GM12878 (cell line): ENCODE results near the gene GINS2. TPM values are rescaled to one million over a fixed set of nuclear protein-coding genes. Genes with fewer than 3 reads are reported as not detected.
A peak's percentile ranks its signal among the peaks of the same experiment; 100 is the strongest.

Experiments used
- ATAC-seq: fragments of 200-7000 bp; cut with Tn5 transposase; 3 replicates; pipeline ENCODE4 v1.9.1; 2020; ENCODE audit warnings: mild to moderate bottlenecking, moderate library complexity
- BruUV-seq: library from RNA; stranded (reverse); fragments of 400-500 nt; replicated peaks from 2 replicates; lab custom pipeline; 2021; lab: Mats Ljungman, UMichigan
- CTCF ChIA-PET: fragments of 300-600 bp; sonication (Branson Sonifier 250); formaldehyde crosslinking; extraction: SDS; loops from one replicate; lab custom pipeline; 2021; ENCODE audit warnings: inconsistent platforms; lab: Yijun Ruan, JAX
- POLR2A ChIA-PET: fragments of 350-600 bp; formaldehyde crosslinking; extraction: SDS; loops from one replicate; lab custom pipeline; 2021; ENCODE audit warnings: inconsistent platforms; lab: Charles Lee
- RAD21 ChIA-PET: fragments of 300-600 bp; sonication (Branson Sonifier 250); formaldehyde crosslinking; loops from one replicate; lab custom pipeline; 2023; ENCODE audit warnings: antibody characterized with exemption; ENCODE audit not compliant: unreplicated experiment; lab: Charles Lee
- SMC1A ChIA-PET: fragments of 300-600 bp; sonication (Branson Sonifier 250); formaldehyde crosslinking; loops from one replicate; lab custom pipeline; 2023; ENCODE audit not compliant: unreplicated experiment, uncharacterized antibody; lab: Charles Lee
- DNase-seq: peaks from one replicate; pipeline ENCODE4 v3.0.0-alpha.2; 2011; ENCODE audit warnings: low read depth, low spot score
- FAIRE-seq: peaks from 3 replicates; lab custom pipeline; 2011; peaks lifted over from hg19 to GRCh38; lab: Jason Lieb, UNC
- H2AFZ ChIP-seq: 2 replicates; pipeline ENCODE4 v1.6.0; 2011; ENCODE audit warnings: low read depth, low read length, control low read depth; ENCODE audit not compliant: control insufficient read depth
- H3K27ac ChIP-seq: 2 replicates; pipeline ENCODE4 v1.5.1; 2011; ENCODE audit warnings: control low read depth; ENCODE audit not compliant: control insufficient read depth, insufficient read depth
- H3K27me3 ChIP-seq, 2 experiments: replicated peaks in 1 of 2; 2 replicates each; pipeline versions ENCODE4 v1.6.0 to v1.6.1; 2011; ENCODE audit warnings: low read length in 1 of 2; ENCODE audit not compliant: control insufficient read depth in 2 of 2, insufficient read depth in 2 of 2
- H3K36me3 ChIP-seq, 2 experiments: 2 replicates each; pipeline ENCODE4 v1.5.1; 2011; ENCODE audit warnings: low read length in 1 of 2; ENCODE audit not compliant: control insufficient read depth in 2 of 2, insufficient read depth in 2 of 2
- H3K4me1 ChIP-seq: 2 replicates; pipeline ENCODE4 v1.6.1; 2011; ENCODE audit warnings: mild to moderate bottlenecking, low read length, moderate library complexity, mixed read lengths; ENCODE audit not compliant: control insufficient read depth, insufficient read depth
- H3K4me2 ChIP-seq: 2 replicates; pipeline ENCODE4 v1.6.0; 2011; ENCODE audit warnings: control low read depth; ENCODE audit not compliant: control insufficient read depth, insufficient read depth
- H3K4me3 ChIP-seq: fragments of 200-600 bp; sonication (generic); 2 replicates; pipeline ENCODE4 v1.5.1; 2016
- H3K79me2 ChIP-seq: 2 replicates; pipeline ENCODE4 v1.6.0; 2011; ENCODE audit warnings: low read length; ENCODE audit not compliant: control insufficient read depth, insufficient read depth
- H3K9ac ChIP-seq: 2 replicates; pipeline ENCODE4 v1.8.0; 2011; ENCODE audit warnings: low read length, control low read depth, mixed read lengths; ENCODE audit not compliant: control insufficient read depth, insufficient read depth
- H3K9me3 ChIP-seq: replicated peaks from 3 replicates; pipeline ENCODE4 v1.5.1; 2011; ENCODE audit warnings: mild to moderate bottlenecking, low read length; ENCODE audit not compliant: control insufficient read depth, insufficient read depth
- H4K20me1 ChIP-seq: 2 replicates; pipeline ENCODE4 v1.6.0; 2011; ENCODE audit not compliant: control insufficient read depth, insufficient read depth
- EGR1 ChIP-seq, 2 experiments: IDR thresholded peaks; 1 replicate in 1 of 2; 2 replicates in 1 of 2; pipeline ENCODE4 v1.6.1; 2011 to 2012; ENCODE audit warnings: low read depth in 2 of 2, low read length in 2 of 2, borderline replicate concordance in 1 of 2, mild to moderate bottlenecking in 1 of 2, moderate library complexity in 1 of 2
- HSF1 ChIP-seq: fragments of 150-350 bp; IDR thresholded peaks from 2 replicates; pipeline ENCODE4 v1.6.1; 2014; ENCODE audit warnings: mild to moderate bottlenecking, low read depth, low read length
- MEF2B ChIP-seq: fragments of 450-650 bp; IDR thresholded peaks from 2 replicates; pipeline ENCODE4 v1.6.1; 2018; ENCODE audit warnings: mild to moderate bottlenecking, moderate library complexity; ENCODE audit not compliant: partially characterized antibody, poor library complexity, severe bottlenecking
- NBN ChIP-seq: fragments of 450-650 bp; IDR thresholded peaks from 2 replicates; pipeline ENCODE4 v1.6.1; 2016
- NFYA ChIP-seq: IDR thresholded peaks from 2 replicates; pipeline ENCODE4 v1.6.1; 2011; ENCODE audit warnings: low read depth, mild to moderate bottlenecking, low read length, improper control_type of control experiment, borderline replicate concordance
- NR2C2 ChIP-seq: IDR thresholded peaks from 2 replicates; pipeline ENCODE4 v1.6.1; 2011; ENCODE audit warnings: borderline replicate concordance, low read depth; ENCODE audit not compliant: control insufficient read depth, insufficient read length
- PAX8 ChIP-seq: fragments of 450-650 bp; IDR thresholded peaks from 2 replicates; pipeline ENCODE4 v1.6.1; 2017; ENCODE audit warnings: mild to moderate bottlenecking, moderate library complexity
- POLR2A ChIP-seq: IDR thresholded peaks from 2 replicates; pipeline ENCODE4 v1.6.1; 2011; ENCODE audit warnings: low read depth, mild to moderate bottlenecking, low read length
- TAF1 ChIP-seq: IDR thresholded peaks from 2 replicates; pipeline ENCODE4 v1.6.1; 2011; ENCODE audit warnings: mild to moderate bottlenecking, low read depth, low read length, borderline replicate concordance
- USF1 ChIP-seq: IDR thresholded peaks from 2 replicates; pipeline ENCODE4 v1.6.1; 2011; ENCODE audit warnings: borderline replicate concordance, low read depth, mild to moderate bottlenecking, moderate library complexity, mixed read lengths, low read length; ENCODE audit not compliant: insufficient read depth; ENCODE audit errors: extremely low read length
- ZNF274 ChIP-seq: IDR thresholded peaks from one replicate; pipeline ENCODE4 v1.8.0; 2011; ENCODE audit not compliant: insufficient read length, insufficient read depth
- WGBS: methylation state at CpG from one replicate; pipeline ENCODE4 v1.1.6; 2016; ENCODE audit warnings: low lambda C conversion rate; ENCODE audit not compliant: insufficient replicate concordance, insufficient coverage; ENCODE audit errors: missing lambda C conversion rate; 5-methylcytosine and 5-hydroxymethylcytosine counted together
- in situ Hi-C: fragments of 300-500 bp; cut with MboI; formaldehyde crosslinking; loops from 9 replicates; pipeline ENCODE4 v1.14.3; 2018; ENCODE audit warnings: mixed read lengths
- intact Hi-C: fragments of 100-400 bp; cut with micrococcal nuclease; formaldehyde crosslinking; loops from one replicate; pipeline ENCODE4 v1.14.2; 2022; ENCODE audit not compliant: unreplicated experiment
- polyA plus RNA-seq, 11 experiments: library from polyadenylated mRNA; depleted of rRNA in 4 of 11; unstranded in 6 of 11; stranded (reverse) in 5 of 11; fragments of >200 nt; fragmentation: Nextera tagmentation in 4 of 11; fragmentation: Illumina TruSeq in 1 of 11; extraction: Ambion mirVana in 4 of 11; extraction: Trizol in 1 of 11; gene quantifications; 1 replicate in 1 of 11; 2 replicates in 10 of 11; pipeline versions ENCODE4 v1.2.1 to v1.2.3, GENCODE V29; 2011 to 2016; ENCODE audit warnings: inconsistent platforms in 2 of 11, missing spikeins in 2 of 11, low read depth in 1 of 11
- total RNA-seq, 4 experiments: library from RNA; depleted of rRNA in 3 of 4; stranded (reverse); fragments of >200 nt in 3 of 4; fragmentation: Illumina TruSeq in 1 of 4; extraction: Trizol in 1 of 4; gene quantifications; 2 replicates each; pipeline versions ENCODE4 v1.2.1 to v1.2.3, GENCODE V29; 2013 to 2021

GINS2 gene
- total and polyA plus RNA-seq, 10 of the 15 experiments (the other 5 are each of a cell fraction or from before 2014, with no cell fraction given) = 42.7 to 90.8 (median 57.0) TPM

- ChIA-PET POLR2A (no interaction called here), CTCF (interaction anchor here (5.6 kb wide), 1 partner anchor 31 kb away, joined by 31 read pairs; no protein-coding TSS in a partner anchor), RAD21 (no interaction called here), SMC1A (interaction anchor here (2.0 kb wide), 1 partner anchor 70 kb away, joined by 5 read pairs; no protein-coding TSS in a partner anchor)
- no peak for FAIRE-seq
- Histone ChIP-seq H3K79me2 (peaks cover 38% of the 10 kb centered on the region), H3K36me3 (peaks cover 0 to 2% of the 10 kb centered on the region in 2 experiments; a peak in 3 of 4 replicates), H3K9me3 (no peaks in the 10 kb centered on the region), H3K4me2 (peak overlapping the region; percentile 58), H3K4me1 (peaks cover 23% of the 10 kb centered on the region), H3K4me3 (peak overlapping the region; percentile 81), H3K27ac (peak overlapping the region; percentile 9; the same call in 1 of the 2 replicates), H4K20me1 (no peaks in the 10 kb centered on the region), H3K27me3 (no peaks in the 10 kb centered on the region), H2AFZ (peak overlapping the region; percentile 58; the same call in 1 of the 2 replicates), H3K9ac (peak overlapping the region; percentile 80; the same call in 1 of the 2 replicates)
- in situ Hi-C loops = no loop called here
- TF ChIP-seq EGR1 (IDR thresholded peaks at IDR 0.05; ENCODE audit: borderline replicate concordance in 1 of 2, low read depth in 2 of 2, low read length in 2 of 2) = peak in 1 of 2 experiments; percentile 78; a peak in 2 of 3 replicates
- TF ChIP-seq TAF1 = no peak
- DNase-seq = no peak
- no TSS peak for BruUV-seq
- ATAC-seq = peak; percentile 43
- intact Hi-C loops = loop anchor here (2.0 to 5.0 kb wide), 2 partner anchors 70 to 132 kb away; no protein-coding TSS in a partner anchor
- WGBS = 31% methylated on average over 15 of the region's 15 CpGs
Observed at GRCh38 chr16:85686912-85687591, 1.7 kb downstream of the GINS2 start.

GRCh38 chr16:85685251-85685650 lies 3.5 kb downstream of the GINS2 start:
- ATAC-seq = no peak
- ChIA-PET POLR2A (interaction anchor here (0.6 to 0.7 kb wide), 4 partner anchors 143 to 289 kb away, joined by 3 to 6 read pairs (median 4); no protein-coding TSS in a partner anchor), SMC1A (interaction anchor here (1.0 to 1.4 kb wide), 6 partner anchors 10 to 132 kb away, joined by 3 to 9 read pairs (median 3); no protein-coding TSS in a partner anchor), CTCF (interaction anchor here (0.7 to 5.6 kb wide), 9 partner anchors 10 to 324 kb away, joined by 3 to 31 read pairs (median 4); no protein-coding TSS in a partner anchor), RAD21 (interaction anchor here (1.1 to 2.2 kb wide), 3 partner anchors 8 to 131 kb away, joined by 4 to 11 read pairs (median 6); no protein-coding TSS in a partner anchor)
- Histone ChIP-seq H3K79me2 (peaks cover 38% of the 10 kb centered on the region), H3K36me3 (peaks cover 8% of the 10 kb centered on the region in 2 experiments; a peak in 3 of 4 replicates), H3K9ac (no peak overlapping the region), H3K4me2 (no peak overlapping the region; the same call in 1 of the 2 replicates), H3K27me3 (no peaks in the 10 kb centered on the region), H3K4me3 (no peak overlapping the region), H3K9me3 (no peaks in the 10 kb centered on the region), H2AFZ (no peak overlapping the region), H3K27ac (no peak overlapping the region), H4K20me1 (no peaks in the 10 kb centered on the region), H3K4me1 (peaks cover 29% of the 10 kb centered on the region)
- no TSS peak for BruUV-seq
- intact Hi-C loops (loop anchor here (5.0 kb wide), 1 partner anchor 72 kb away; no protein-coding TSS in a partner anchor), in situ Hi-C loops (no loop called here)
- FAIRE-seq = no peak
- no peak for DNase-seq
- 77% methylated on average over 2 of the region's 2 CpGs for WGBS
- TF ChIP-seq MEF2B (no peak), ZNF274 (no peak), NBN (no peak), HSF1 (no peak), NR2C2 (no peak), NFYA (no peak), POLR2A (no peak), PAX8 (no peak), USF1 (no peak)
